ENCODE data around the gene CD58. TPM values are rescaled to one million over a fixed set of nuclear protein-coding genes. Genes with fewer than 3 reads are reported as not detected.

The CD58 gene
- total RNA-seq, 1 donor from 2014 or later: 19.6 TPM

GRCh38 chr1:116471241-116471640 lies 99.6 kb downstream of the CD58 start:
- peaks cover 4% of the 10 kb centered on the region for H3K36me3 Mint-ChIP-seq (ENCODE audit: low read depth)

GRCh38 chr1:116470671-116471070 lies 100.2 kb downstream of the CD58 start:
- no peak for DNase-seq (ENCODE audit: low spot score)
- H3K9me3 Mint-ChIP-seq (ENCODE audit: low read depth): no peaks in the 10 kb centered on the region
- H3K4me3 Mint-ChIP-seq (ENCODE audit: unreplicated experiment): no peak overlapping the region
- peaks cover 12% of the 10 kb centered on the region for H3K4me1 Mint-ChIP-seq (ENCODE audit: low read depth)
- no peaks in the 10 kb centered on the region for H3K27me3 Mint-ChIP-seq (ENCODE audit: low read depth)
- TF ChIP-seq CTCF (IDR thresholded peaks at IDR 0.05): no peak
- no peak overlapping the region for H3K27ac Mint-ChIP-seq (ENCODE audit: unreplicated experiment)
- H3K36me3 Mint-ChIP-seq (ENCODE audit: low read depth): peaks cover 7% of the 10 kb centered on the region

More at GRCh38 chr1:116471241-116471640, 99.6 kb downstream of the CD58 start:
- Mint-ChIP-seq H3K9me3 (ENCODE audit: low read depth) (no peaks in the 10 kb centered on the region), H3K27me3 (ENCODE audit: low read depth) (no peaks in the 10 kb centered on the region), H3K4me3 (ENCODE audit: unreplicated experiment) (no peak overlapping the region), H3K4me1 (ENCODE audit: low read depth) (peaks cover 12% of the 10 kb centered on the region), H3K27ac (ENCODE audit: unreplicated experiment) (no peak overlapping the region)
- TF ChIP-seq CTCF (IDR thresholded peaks at IDR 0.05): peak; percentile 29
- DNase-seq (ENCODE audit: low spot score): no peak

GRCh38 chr1:116466810-116467557 lies 103.8 kb downstream of the CD58 start:
- peaks cover 6% of the 10 kb centered on the region for H3K4me1 Mint-ChIP-seq (ENCODE audit: low read depth)
- H3K4me3 Mint-ChIP-seq (ENCODE audit: unreplicated experiment): no peak overlapping the region
- H3K36me3 Mint-ChIP-seq (ENCODE audit: low read depth): peaks cover 7% of the 10 kb centered on the region
- no peak for DNase-seq (ENCODE audit: low spot score)
- TF ChIP-seq CTCF (IDR thresholded peaks at IDR 0.05): no peak
- no peaks in the 10 kb centered on the region for H3K9me3 Mint-ChIP-seq (ENCODE audit: low read depth)
- H3K27me3 Mint-ChIP-seq (ENCODE audit: low read depth): peaks cover 8% of the 10 kb centered on the region
- no peak overlapping the region for H3K27ac Mint-ChIP-seq (ENCODE audit: unreplicated experiment)

- Mint-ChIP-seq H3K4me1 (ENCODE audit: low read depth) (no peaks in the 10 kb centered on the region), H3K27ac (ENCODE audit: unreplicated experiment) (no peak overlapping the region), H3K27me3 (ENCODE audit: low read depth) (peaks cover 8% of the 10 kb centered on the region), H3K9me3 (ENCODE audit: low read depth) (no peaks in the 10 kb centered on the region), H3K36me3 (ENCODE audit: low read depth) (peaks cover 6% of the 10 kb centered on the region), H3K4me3 (ENCODE audit: unreplicated experiment) (no peak overlapping the region)
- no peak for TF ChIP-seq CTCF (IDR thresholded peaks at IDR 0.05)
- DNase-seq (ENCODE audit: low spot score): no peak
These were observed 104.8 kb downstream of the CD58 start for GRCh38 chr1:116465845-116466685.

DNA sequence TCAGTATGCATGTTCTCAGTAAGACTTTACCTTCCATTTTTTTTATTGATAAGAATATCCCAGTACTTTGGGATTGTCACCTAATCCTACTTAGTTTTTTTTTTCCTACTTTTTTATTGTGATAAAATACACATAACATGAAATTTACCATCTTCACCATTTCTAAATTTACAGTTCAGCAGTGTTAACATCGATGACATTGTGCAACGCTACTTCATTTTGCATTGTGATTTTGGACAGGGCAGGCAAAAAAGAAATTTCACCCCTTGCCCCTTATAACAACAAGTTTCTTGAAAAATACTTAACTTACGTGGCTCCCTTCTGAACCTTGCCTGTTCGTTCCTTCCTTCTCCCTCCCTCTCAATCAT lies 105.4 kb downstream of the CD58 start:
- Mint-ChIP-seq H3K9me3 (ENCODE audit: low read depth) (no peaks in the 10 kb centered on the region), H3K27me3 (ENCODE audit: low read depth) (peaks cover 8% of the 10 kb centered on the region), H3K36me3 (ENCODE audit: low read depth) (peaks cover 6% of the 10 kb centered on the region), H3K4me1 (ENCODE audit: low read depth) (no peaks in the 10 kb centered on the region), H3K4me3 (ENCODE audit: unreplicated experiment) (no peak overlapping the region), H3K27ac (ENCODE audit: unreplicated experiment) (no peak overlapping the region)
- no peak for TF ChIP-seq CTCF (IDR thresholded peaks at IDR 0.05)
- no peak for DNase-seq (ENCODE audit: low spot score)

Data from chondrocyte (in vitro differentiated cells).